ENCODE data around the gene CUL4A.

- no peak for TF ChIP-seq BHLHE40 (IDR thresholded peaks at IDR 0.05; ENCODE audit: borderline replicate concordance)
- no peak for TF ChIP-seq TARDBP (IDR thresholded peaks at IDR 0.05)
- TF ChIP-seq FOXM1 (IDR thresholded peaks at IDR 0.05; ENCODE audit: borderline replicate concordance): no peak
- no peak for TF ChIP-seq ELF4 (IDR thresholded peaks at IDR 0.05)
- TF ChIP-seq SUZ12 (IDR thresholded peaks at IDR 0.05): no peak
- TF ChIP-seq FOXK2 (IDR thresholded peaks at IDR 0.05): no peak
- no peak for TF ChIP-seq FOXA1 (IDR thresholded peaks at IDR 0.05)
- TF ChIP-seq SP1 (IDR thresholded peaks at IDR 0.05): no peak
- no peak for TF ChIP-seq NFRKB (IDR thresholded peaks at IDR 0.05)
- TF ChIP-seq ZNF384 (IDR thresholded peaks at IDR 0.05): no peak
These were observed 24.6 kb upstream of the CUL4A start for GRCh38 chr13:113184568-113185440.
